HG02798 (cell line): ENCODE results near the gene FAM236A.
"Not testable (repeated sequence)": the region's sequence is repeated elsewhere in the genome, so short reads cannot be mapped to it uniquely, and the experiment has no call there.

Experiments
- ATAC-seq: cut with Tn5 transposase; IDR thresholded peaks from one replicate; pipeline ENCODE4 v1.9.1; 2021; ENCODE audit warnings: mild to moderate bottlenecking; ENCODE audit not compliant: unreplicated experiment, poor library complexity

FAM236A gene

GRCh38 chrX:72937906-72938305 is at the start of gene FAM236A:
FAM236A (plus strand) TSS chrX:72938206; CDS start chrX:72938263, 57 bp downstream.
- ATAC-seq: not testable (repeated sequence)

GRCh38 chrX:72889740-72890139 is 48.3 kb upstream of the FAM236A start:
- not testable (repeated sequence) for ATAC-seq

DNA sequence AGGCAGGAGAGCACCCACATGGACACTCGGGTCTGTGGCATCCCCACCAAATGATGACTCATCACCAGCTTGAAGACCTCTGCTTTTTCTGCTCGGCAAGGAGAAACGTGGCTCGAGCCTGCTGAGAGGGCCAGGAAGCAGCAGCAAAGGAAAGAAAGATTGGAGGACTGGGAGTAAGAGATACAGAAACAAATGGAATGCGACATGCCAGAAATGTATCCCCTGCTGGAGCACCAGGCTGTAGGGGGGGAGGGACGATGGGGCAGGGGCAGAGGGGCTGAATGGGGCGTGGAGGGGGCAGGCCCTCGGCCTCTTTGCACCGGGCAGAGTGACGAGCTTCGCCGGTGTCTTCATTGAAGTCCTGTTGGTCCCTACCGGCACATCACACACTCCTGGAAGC is 25.7 kb upstream of the FAM236A start, which contains the start of gene FAM236C:
TSS of gene FAM236C (plus strand) at position 301 of the 400 bp plus-strand sequence. CDS start 100 bp downstream, outside the sequence.
- ATAC-seq: not testable (repeated sequence)

DNA sequence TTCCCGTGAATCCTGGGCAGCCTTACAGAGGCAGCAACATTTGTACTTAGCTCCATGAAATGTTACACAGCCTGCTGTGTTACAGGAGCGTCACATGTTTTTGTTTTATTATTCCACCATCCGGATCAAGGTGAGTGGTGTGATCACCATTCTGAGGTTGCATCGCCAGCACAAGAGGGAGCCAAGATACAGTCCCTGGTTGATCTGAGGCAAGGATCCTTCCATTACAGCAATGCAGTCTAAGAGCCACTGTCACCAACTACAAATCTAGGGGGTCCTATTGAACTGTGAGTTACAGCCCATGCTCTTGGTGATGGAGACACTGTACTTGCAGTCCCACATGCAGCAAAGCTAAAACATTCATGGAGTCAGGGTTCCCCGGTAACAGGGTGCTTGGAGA is 21.9 kb upstream of the FAM236A start:
- ATAC-seq: not testable (repeated sequence)

DNA sequence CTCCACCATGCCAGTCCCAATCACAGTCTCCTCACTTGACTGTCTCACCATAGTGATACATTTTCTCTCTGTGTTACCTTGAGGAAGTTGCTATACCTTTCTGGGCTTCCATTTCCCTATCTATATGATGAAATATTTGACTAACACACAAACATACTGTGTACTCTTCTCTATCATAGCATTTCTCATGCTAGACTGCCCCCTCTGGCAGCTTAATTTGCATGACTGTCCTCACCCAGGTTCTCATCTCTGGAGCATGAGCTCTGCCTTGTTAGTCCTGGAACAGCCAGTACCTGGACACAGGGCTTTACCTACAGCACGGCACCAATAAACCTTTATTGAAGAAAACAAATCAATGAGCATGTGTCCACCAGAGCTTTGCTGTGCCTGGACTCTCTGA is 5.7 kb upstream of the FAM236A start:
- not testable (repeated sequence) for ATAC-seq

DNA sequence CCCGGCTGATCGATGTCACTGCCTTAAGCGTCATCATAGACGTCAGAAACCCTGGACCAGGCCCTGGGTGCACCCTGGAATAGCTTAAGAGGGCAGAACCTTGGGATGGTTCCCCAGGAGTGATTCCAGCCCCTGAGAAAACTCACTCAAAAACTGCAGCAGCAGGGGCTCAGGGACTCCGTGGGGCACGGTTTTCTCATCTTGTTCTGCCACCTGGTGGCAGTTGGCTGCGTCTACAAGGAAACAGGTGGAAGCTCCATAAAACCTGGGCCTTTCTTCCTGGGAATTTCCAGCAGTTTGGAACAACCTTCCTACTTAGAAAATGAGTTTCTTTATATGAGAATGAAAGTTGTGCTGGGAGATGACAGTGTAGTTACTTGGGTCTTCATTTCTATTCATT is 1.6 kb upstream of the FAM236A start:
- not testable (repeated sequence) for ATAC-seq

GRCh38 chrX:72936882-72937455 is 1.0 kb upstream of the FAM236A start:
- ATAC-seq: not testable (repeated sequence)

GRCh38 chrX:72942272-72942671 is 4.3 kb downstream of the FAM236A start:
- not testable (repeated sequence) for ATAC-seq

DNA sequence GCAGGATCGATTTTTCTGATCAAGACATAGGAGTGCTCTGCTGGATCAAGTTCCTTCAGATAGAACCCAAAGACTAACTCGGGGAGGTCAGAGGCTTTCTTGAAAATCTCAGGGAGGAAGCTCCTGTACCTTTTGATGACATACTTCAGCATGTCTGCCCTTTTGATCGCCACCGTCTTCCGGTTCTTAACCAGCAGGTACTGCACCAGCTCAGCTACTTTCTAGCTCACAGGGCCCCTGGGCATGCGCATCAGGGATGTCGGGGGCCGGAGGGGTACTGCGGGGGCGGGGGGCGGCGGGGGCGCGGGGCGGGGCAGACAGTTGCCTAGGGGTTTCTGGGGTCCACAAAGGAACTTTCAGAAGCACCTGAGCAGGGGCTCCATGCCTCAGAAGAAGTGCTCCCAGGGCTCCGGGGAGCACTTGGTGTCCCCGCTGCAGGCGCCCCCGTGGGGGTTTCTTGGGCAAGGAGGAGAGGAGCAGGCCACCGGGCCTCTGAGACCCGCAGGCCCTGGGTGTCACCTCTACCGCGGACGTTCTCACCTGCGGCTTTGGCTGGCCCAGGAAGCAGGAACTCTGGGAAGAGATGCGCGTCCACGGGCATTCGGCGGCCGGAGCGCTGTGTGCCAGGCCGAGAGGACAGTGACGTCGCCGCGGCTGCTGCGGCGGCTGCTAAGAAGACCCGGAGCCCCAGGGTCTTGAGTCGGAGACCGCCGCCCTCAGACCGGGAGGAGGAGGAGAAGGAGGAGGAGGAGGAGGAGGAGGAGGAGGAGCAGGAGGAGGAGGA is 5.2 kb downstream of the FAM236A start:
- peak; percentile 64 for ATAC-seq

GRCh38 chrX:72943819-72944169 is 5.8 kb downstream of the FAM236A start, which contains the start of gene DMRTC1:
DMRTC1 (minus strand) TSS chrX:72943837; CDS start chrX:72875694, 68,143 bp downstream.
- ATAC-seq: peak; percentile 70

- ATAC-seq: not testable (repeated sequence)
These were observed 22.0 kb downstream of the FAM236A start for GRCh38 chrX:72959971-72960370.

GRCh38 chrX:72971859-72972258 is 33.9 kb downstream of the FAM236A start:
- ATAC-seq: not testable (repeated sequence)

DNA sequence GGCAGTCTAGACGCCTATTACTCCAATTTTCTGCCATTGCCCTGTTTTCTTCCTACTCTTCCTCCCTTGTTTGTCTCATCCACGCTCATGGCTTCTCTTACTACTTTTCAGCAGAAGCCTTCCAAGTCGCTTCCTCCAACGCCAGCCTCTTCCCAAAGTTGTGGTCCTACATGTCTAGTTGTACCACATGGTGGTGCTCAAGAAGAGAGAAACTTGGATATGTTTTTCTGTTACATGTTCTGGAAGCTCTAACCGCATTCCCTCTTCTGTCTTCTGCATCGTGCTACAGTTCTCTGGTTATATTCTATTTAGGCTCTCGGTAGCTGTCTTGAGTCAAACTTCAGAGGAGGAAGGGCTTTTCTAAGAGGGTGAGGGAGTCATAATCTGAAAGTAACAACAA is 36.9 kb downstream of the FAM236A start:
- not testable (repeated sequence) for ATAC-seq

DNA sequence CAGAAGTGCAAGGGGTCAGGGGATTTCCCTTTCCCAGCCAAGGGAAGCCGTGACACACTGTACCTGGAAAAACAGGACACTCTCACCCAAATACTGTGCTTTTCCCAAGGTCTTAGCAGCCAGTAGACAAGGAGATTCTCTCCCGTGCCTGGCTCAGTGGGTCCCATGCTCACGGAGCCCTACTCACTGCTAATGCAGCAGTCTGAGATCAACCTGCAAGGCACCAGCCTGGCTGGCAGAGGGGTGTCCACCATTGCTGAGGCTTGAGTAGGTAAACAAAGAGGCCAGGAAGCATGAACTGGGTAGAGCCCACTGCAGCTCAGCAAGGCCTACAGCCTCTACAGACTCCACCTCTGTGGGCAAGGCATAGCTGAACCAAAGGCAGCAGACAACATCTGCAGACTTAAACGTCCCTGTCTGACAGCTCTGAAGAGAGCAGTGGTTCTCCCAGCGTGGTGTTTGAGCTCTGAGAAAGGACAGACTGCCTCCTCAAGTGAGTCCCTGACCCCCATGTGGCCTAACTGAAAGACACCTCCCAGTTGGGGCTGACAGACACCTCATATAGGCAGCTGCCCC is 43.0 kb downstream of the FAM236A start:
- not testable (repeated sequence) for ATAC-seq
